GM18517 (cell line): ENCODE results near the gene COL4A4.
A peak's percentile ranks its signal among the peaks of the same experiment; 100 is the strongest.

Experiments
- ATAC-seq: cut with Tn5 transposase; IDR thresholded peaks from one replicate; pipeline ENCODE4 v1.9.1; 2021; ENCODE audit warnings: mild to moderate bottlenecking, moderate library complexity; ENCODE audit not compliant: unreplicated experiment

COL4A4 gene

DNA sequence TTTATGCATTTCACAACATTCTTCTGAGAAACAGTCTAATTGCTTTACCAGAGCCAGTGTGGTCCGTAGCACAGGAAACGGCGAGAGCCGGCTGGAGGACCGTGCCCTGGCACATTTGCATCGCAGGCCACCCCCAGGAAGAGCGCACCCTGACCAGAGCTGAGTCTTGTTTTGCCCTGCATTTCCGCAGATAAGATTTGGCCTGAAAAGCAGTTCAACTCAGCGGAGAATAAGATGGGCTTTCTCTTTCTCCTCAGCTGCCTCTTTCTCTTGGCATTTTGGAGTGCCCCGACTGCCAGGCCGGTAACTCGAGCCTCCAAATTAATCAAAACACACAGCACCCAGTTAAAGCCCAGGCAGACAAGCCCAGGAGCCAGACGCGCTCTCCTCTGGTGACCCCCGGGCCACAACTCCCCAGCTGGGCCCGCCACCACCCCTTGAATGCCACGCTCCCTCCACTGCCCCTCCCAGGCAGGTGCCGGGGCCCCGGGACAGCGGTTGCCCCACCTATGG, 464 bp downstream of the COL4A4 start:
- ATAC-seq = peak; percentile 70

GRCh38 chr2:227161947-227162346, 2.1 kb downstream of the COL4A4 start:
- ATAC-seq = no peak

DNA sequence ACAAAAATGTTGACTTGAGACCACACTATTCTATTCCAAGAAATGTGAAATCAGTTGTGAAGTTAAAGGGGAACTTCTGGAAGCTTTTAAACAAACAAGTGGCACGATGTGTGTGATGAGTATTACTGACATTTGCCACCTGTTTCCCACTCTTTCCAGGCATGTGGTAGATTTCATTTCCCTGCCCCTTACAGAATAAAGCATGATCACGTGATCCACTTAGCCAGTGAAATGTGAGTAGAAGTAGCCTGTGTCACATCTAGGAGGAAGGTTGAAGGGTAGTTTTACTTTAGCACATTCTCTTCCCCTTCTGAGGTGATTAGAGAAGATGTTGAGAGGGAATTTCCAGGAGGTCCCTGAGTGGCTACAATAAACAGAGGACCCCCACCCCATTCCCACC, 3.8 kb downstream of the COL4A4 start:
- no peak for ATAC-seq

DNA sequence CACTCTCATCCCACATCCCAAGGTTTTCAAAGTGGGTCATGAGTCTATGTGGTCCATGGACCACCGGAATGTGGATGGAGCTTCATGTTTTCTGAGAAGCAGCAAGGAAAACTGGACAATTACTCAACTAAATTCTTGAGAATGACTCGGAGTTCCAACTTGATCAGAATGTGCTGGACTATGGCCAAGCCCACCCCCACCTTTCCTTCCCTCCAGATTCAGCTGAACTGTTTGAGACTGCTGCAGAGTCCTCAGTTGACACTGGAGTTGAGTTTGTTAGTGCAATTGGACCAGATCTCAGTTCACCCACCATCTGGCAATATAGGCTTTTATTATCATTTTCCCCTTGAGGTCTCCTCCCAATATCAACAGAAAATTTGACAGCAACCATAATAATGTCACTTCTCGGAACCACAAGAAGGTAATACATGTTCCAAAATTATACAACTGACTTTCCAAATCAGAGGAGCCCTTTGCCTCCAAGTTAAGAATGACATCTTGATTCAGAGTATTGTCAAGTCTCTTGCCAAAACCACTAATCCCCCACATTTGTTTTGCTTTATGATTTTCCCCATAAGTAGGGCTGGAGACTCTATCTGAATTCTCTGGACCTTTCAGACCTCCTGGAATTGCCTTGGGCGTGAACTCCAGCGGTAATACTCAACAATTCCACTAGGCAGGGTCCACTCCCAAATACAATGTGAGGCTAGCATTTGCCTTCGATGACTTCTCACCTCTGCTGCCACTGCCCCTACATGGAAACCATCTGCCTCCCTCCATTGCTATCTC, 8.8 kb downstream of the COL4A4 start:
- ATAC-seq = no peak

- no peak for ATAC-seq
These were observed 10.1 kb downstream of the COL4A4 start for GRCh38 chr2:227153758-227154486.

DNA sequence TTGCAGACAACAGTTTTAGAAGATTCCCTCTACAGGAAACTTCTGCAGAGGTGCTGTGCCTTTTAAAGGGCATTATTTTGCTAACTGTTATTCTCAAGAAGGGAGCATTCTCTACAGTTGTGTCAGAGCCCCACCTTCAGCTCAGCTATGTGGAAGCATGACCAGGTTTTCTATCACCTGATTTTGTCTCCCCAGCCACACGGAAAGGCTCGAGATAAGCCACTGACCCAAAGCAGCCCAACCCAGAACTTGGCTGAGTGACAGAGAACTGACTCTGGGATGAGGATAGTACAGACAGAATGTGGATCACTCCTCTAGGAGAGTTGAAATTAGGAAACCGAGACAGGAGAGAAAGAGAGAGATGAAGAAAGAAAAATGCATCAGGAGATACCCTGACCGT, 10.7 kb downstream of the COL4A4 start:
- ATAC-seq = no peak

DNA sequence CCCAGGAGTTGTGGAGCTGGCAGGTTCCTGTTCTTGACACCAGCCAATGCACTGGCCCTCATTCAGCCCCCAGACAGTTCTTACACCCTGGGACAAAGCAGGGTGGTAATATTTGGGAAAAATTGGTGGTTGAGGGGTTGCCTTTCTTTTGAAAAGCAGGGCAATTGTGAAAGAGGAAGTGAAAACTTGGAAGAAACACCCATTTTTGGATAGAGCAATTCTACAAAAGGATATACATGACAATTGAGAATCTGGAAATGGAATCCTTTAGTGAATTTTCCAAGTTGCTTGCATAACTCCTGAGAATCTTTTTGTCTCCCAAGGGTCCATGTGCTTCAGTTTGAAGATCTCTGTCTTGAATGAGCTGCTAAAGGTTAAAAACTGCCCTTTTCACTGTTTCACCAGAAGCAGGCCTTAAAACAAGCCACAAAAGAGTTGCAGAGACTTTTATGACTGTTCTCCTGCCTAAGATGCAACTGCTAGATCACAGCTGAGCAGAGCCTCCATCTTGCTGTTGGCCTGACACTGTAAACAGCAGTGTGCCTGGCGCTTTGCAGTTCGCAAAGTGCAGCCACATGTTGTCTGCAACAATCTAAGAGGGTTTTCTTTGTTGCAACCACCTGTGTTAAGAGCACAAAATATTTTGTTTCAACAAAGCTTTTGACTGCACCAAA, 11.8 kb downstream of the COL4A4 start:
- ATAC-seq = no peak

DNA sequence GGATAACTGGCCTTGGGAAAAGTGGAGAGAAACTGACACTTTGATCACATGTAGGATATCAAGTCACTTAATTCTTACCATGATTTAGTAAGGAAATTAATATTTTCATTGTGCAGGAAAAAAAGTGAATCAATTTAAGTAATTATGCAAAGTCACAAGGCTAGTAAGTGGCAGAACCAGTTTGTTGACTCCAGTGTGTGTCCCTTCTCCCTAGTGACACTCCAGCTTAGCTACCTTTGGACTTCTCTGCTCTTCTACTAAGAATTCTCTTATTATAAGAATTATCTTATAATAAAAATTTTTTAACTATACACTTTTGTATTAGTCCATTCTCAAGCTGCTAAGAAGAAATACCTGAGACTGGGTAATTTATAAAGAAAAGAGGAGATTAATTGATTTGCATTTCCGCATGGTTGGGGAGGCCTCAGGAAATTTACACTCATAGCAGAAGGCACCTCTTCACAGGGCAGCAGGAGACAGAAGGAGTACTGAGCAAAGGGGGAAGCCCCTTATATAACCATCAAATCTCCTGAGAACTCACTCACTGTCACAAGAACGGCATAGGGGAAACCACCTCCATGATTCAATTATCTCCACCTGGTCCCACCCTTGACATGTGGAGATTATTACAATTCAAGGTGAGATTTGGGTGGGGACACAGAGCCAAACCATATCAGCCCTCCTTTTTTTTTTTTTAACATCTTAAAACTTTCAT, 13.6 kb downstream of the COL4A4 start:
- ATAC-seq = no peak

DNA sequence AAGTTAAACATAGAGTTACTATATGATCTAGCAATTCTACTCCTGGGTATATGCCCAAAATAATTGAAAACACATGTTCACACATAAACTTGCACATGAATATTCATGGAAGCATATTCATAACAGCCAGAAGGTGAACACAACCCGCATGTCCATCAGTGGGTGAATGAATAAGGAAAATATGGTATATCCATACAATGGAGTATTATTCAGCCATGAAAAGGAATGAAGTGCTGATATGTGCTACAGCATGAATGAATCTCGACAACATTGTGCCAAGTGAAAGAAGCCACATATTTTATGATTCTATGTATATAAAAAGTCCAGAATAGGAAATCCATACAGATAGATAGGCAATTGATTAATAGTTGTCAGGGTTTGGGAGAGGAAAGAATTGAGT, 15.9 kb downstream of the COL4A4 start:
- no peak for ATAC-seq

- no peak for ATAC-seq
These were observed 17.0 kb downstream of the COL4A4 start for GRCh38 chr2:227147023-227147422.

GRCh38 chr2:227146456-227146855, 17.5 kb downstream of the COL4A4 start:
- no peak for ATAC-seq

DNA sequence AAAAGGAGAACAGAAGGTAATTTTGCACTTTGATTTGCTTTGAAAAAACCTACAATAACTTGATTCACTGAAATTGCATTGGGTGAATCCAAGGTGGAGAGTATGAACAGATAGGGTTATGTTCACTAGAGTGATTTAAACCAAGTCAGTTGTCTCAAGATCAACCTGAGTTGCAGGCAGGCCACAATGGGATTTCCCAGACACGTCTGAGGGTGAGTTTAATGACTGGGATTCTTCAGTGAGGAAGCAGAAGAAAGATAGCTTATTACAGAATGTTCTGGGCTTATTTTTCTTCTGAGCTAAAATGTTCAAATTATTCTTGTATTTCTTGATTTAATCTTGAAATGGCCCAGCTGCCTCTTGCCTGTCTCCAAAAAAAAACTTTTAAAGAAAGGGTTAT, 20.1 kb downstream of the COL4A4 start:
- no peak for ATAC-seq

GRCh38 chr2:227141301-227141700, 22.7 kb downstream of the COL4A4 start:
- ATAC-seq = no peak

- ATAC-seq = no peak
These were observed 29.4 kb downstream of the COL4A4 start for GRCh38 chr2:227134591-227134990.

GRCh38 chr2:227132986-227133385, 31.0 kb downstream of the COL4A4 start:
- no peak for ATAC-seq

DNA sequence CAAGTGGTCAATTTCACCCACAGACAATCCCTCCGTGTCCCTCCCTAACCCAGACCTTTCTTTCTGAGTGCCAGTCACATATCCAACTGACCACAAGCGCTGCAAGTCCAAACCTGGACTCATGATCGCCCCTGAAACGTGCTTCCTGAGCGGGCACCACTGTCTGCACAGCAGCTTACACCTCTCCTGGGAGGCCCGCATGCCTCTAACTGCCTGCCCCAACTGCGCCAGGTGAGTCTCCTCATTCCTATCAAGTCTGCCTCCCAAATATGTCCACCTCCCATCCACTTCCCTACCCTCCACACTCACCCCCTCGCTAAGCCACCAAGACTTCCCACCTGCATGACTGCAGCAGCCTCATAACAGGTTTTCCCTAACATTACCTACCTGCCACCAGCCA, 33.4 kb downstream of the COL4A4 start:
- ATAC-seq = no peak

DNA sequence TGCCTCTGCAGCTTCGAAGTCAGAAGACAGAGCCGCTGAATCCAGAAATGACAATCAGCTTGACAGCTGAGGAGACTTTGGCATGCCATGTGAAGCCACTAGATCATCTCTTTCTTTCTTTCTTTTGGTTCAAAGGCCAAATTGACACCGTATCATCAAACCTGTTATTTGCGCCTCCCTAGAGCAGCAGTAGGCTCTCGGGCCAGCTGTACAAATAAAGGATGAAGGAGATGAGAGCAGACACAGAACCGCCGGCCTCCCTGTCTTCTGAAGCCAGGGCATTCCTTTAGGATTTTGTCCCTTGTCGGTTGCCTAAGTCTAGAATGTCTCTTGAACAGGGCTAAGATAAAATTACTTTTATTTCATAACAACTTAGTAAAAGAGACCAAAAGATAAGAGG, 36.8 kb downstream of the COL4A4 start:
- no peak for ATAC-seq

GRCh38 chr2:227125506-227125905, 38.5 kb downstream of the COL4A4 start:
- ATAC-seq = no peak

GRCh38 chr2:227124811-227125210, 39.2 kb downstream of the COL4A4 start:
- ATAC-seq = no peak

DNA sequence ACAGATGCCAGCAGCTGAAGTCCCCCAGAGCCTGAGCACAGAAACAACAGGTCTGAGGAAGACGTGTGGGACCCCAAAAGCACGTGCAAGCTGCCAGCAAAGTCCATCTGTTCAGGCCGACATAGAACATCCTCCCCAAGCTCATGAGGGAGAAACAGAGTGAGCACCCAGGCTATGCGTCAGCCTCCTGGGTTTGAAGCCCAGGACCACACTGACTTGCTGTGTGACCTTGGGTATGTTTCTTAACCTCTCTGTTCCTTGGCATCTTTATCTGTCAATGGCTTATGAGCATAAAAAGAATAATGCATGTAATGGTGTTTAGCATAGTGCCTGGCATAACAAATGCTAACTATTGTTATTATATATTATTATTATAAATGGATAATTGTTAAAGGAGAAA, 40.3 kb downstream of the COL4A4 start:
- no peak for ATAC-seq

DNA sequence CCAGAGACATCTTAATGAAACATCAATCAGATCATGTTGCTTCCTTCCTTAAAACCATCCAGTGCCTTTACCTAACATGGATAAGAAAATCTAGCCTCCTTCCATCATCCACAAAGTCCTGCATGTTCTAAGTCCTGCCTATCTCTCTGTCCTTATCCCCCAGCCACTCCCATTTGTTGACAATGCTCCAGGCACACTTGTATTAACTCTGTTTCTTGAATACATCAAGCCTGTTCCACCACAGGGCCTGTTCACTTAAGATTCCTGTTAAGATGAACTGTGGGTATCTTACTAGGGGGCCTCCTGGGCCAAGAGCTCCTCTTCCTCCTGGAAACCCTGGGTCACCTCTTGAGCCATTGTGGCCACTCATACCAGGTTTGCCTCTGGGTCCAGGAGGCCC, 45.7 kb downstream of the COL4A4 start:
- no peak for ATAC-seq
